A673 (cell line): ENCODE measurements around the gene CREB3L4. TPM values are rescaled to one million over a fixed set of nuclear protein-coding genes. Genes with fewer than 3 reads are reported as not detected.
A peak's percentile ranks its signal among the peaks of the same experiment; 100 is the strongest.

Experiments used
- Bru-seq: library from RNA; stranded (reverse); fragments of 400-500 nt; gene quantifications from one replicate; lab custom pipeline; 2021; lab: Mats Ljungman, UMichigan
- BruChase-seq, 2 experiments: library from RNA; stranded (reverse); fragments of 400-500 nt; gene quantifications; one replicate each; lab custom pipeline; 2021; lab: Mats Ljungman, UMichigan
- BruUV-seq: library from RNA; stranded (reverse); fragments of 400-500 nt; replicated peaks from 2 replicates; lab custom pipeline; 2021; lab: Mats Ljungman, UMichigan
- CTCF ChIA-PET: fragments of 300-600 bp; sonication (Branson Sonifier 250); formaldehyde crosslinking; loops from one replicate; lab custom pipeline; 2022; ENCODE audit warnings: antibody characterized with exemption; lab: Charles Lee
- POLR2A ChIA-PET: fragments of 300-600 bp; sonication (Branson Sonifier 250); formaldehyde crosslinking; loops from one replicate; lab custom pipeline; 2022; ENCODE audit warnings: antibody characterized with exemption; ENCODE audit not compliant: low non-redundant PET; lab: Charles Lee
- DNase-seq: peaks from one replicate; pipeline ENCODE4 v3.0.0-alpha.2; 2015; ENCODE audit warnings: low spot score
- H3K27ac ChIP-seq: fragments of 200-600 bp; sonication (generic); 2 replicates; pipeline ENCODE4 v1.5.1; 2016; ENCODE audit warnings: mixed run types, low read depth, mild to moderate bottlenecking, mixed read lengths, antibody characterized with exemption, low read length; ENCODE audit not compliant: poor library complexity, severe bottlenecking
- H3K27me3 ChIP-seq: fragments of 200-600 bp; sonication (generic); replicated peaks from 2 replicates; pipeline ENCODE4 v1.6.1; 2017; ENCODE audit warnings: mixed run types, low read depth, mild to moderate bottlenecking, mixed read lengths, antibody characterized with exemption, low read length; ENCODE audit not compliant: insufficient read depth, poor library complexity
- H3K36me3 ChIP-seq: fragments of 200-600 bp; sonication (generic); 2 replicates; pipeline ENCODE4 v1.6.1; 2016; ENCODE audit warnings: mixed run types, mild to moderate bottlenecking, mixed read lengths, antibody characterized with exemption, low read length; ENCODE audit not compliant: insufficient read depth, poor library complexity, severe bottlenecking
- H3K4me1 ChIP-seq: fragments of 200-600 bp; sonication (generic); 2 replicates; pipeline ENCODE4 v1.6.1; 2017; ENCODE audit warnings: mixed run types, mild to moderate bottlenecking, mixed read lengths, antibody characterized with exemption, low read length; ENCODE audit not compliant: insufficient read depth, poor library complexity, severe bottlenecking
- H3K4me3 ChIP-seq: fragments of 200-600 bp; sonication (generic); 2 replicates; pipeline ENCODE4 v1.5.1; 2016; ENCODE audit warnings: low read depth, mixed run types, mild to moderate bottlenecking, mixed read lengths, low read length; ENCODE audit not compliant: poor library complexity, severe bottlenecking
- H3K9me3 ChIP-seq: fragments of 200-600 bp; sonication (generic); 2 replicates; pipeline ENCODE4 v1.6.1; 2016; ENCODE audit warnings: mixed run types, low read depth, mild to moderate bottlenecking, mixed read lengths, antibody characterized with exemption, low read length; ENCODE audit not compliant: poor library complexity, severe bottlenecking
- EZH2 ChIP-seq: fragments of 200-600 bp; sonication (generic); IDR thresholded peaks from 2 replicates; pipeline ENCODE4 v1.6.1; 2017; ENCODE audit warnings: borderline replicate concordance, low read depth, mild to moderate bottlenecking, mixed read lengths, antibody characterized with exemption, low read length; ENCODE audit not compliant: poor library complexity, severe bottlenecking
- intact Hi-C: fragments of 100-400 bp; cut with micrococcal nuclease; formaldehyde crosslinking; loops from one replicate; pipeline ENCODE4 v1.10.0; 2022; ENCODE audit not compliant: unreplicated experiment
- long read RNA-seq: library from polyadenylated mRNA; stranded (forward); transcript quantifications from one replicate; pipeline ENCODE4 v2.0.0, GENCODE V29; 2022
- total RNA-seq: library from RNA; stranded (reverse); gene quantifications from 2 replicates; pipeline ENCODE4 v1.2.3, GENCODE V29; 2021
- TF ChIP-seq, protein P1 (sequence below): fragments of 300-800, 200-600 bp; sonication (generic); conservative IDR thresholded peaks from 2 replicates; pipeline ENCODE4 v1.5.1; 2017; ENCODE audit warnings: low read depth, mild to moderate bottlenecking, antibody characterized with exemption, low read length, moderate library complexity, mixed read lengths

Gene CREB3L4, protein sequence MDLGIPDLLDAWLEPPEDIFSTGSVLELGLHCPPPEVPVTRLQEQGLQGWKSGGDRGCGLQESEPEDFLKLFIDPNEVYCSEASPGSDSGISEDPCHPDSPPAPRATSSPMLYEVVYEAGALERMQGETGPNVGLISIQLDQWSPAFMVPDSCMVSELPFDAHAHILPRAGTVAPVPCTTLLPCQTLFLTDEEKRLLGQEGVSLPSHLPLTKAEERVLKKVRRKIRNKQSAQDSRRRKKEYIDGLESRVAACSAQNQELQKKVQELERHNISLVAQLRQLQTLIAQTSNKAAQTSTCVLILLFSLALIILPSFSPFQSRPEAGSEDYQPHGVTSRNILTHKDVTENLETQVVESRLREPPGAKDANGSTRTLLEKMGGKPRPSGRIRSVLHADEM
- total RNA-seq, result 8.7 and 14.4 TPM in 2 replicates
- percentile 51 among the genes with signal in this experiment for Bru-seq, nascent RNA
- BruChase-seq, experiment 1, labeled RNA remaining after a 2-hour chase, result percentile 47 among the genes with signal in this experiment
- percentile 51 among the genes with signal in this experiment for BruChase-seq, experiment 2, labeled RNA remaining after a 6-hour chase
- long read RNA-seq, partial matches to known transcripts, result 9 of 23 reads
- long read RNA-seq, other reads (novel, unspliced or antisense), result 7 of 23 reads

DNA sequence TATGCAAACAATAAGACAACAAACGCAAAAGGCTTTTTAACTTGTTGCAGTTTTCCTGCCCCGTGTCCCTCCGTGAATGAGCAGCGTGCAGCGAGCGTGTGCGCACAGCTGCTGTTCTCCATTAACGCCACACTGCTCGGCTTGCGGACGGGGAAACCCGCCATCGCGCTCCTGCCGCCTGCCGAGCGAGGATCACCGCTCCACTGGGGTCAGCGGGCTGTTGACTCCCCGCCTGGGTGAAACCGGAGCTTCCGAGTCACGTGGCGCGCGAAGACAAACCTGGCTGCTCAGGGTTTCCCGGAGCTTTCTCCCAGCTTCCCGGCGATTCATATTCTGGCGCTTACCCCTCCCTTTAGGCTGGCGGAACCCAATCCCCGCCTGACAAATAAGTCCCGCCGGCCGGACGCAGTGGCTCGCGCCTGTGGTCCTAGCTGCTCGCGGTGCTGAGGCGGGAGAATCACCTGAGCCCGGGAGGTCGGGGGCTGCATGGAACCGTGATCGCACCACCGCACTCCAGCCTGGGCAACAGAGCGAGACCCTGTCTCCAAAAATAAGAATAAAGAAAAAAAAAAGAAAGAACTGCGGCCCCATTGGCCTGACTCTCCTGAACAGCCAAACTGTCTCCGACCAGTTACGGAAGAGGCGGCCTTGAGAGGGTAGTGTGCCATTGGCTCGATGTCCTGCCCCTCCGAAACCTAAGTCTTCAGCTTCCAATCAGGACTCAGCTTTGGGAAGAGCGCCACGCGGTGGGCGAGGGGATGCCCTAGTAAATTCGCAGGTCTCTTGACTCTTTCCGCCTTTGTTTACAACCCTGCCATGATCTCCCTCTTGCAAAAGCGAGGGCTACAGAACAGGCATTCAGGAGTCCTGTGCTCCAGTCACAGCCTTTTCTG lies at the start of gene CREB3L4:
TSS of gene CREB3L4 (plus strand) at position 796 of the 893 bp plus-strand sequence. CDS start 624 bp downstream, outside the sequence.
- TSS peak; percentile 32 for BruUV-seq
- TF ChIP-seq, protein P1, sequence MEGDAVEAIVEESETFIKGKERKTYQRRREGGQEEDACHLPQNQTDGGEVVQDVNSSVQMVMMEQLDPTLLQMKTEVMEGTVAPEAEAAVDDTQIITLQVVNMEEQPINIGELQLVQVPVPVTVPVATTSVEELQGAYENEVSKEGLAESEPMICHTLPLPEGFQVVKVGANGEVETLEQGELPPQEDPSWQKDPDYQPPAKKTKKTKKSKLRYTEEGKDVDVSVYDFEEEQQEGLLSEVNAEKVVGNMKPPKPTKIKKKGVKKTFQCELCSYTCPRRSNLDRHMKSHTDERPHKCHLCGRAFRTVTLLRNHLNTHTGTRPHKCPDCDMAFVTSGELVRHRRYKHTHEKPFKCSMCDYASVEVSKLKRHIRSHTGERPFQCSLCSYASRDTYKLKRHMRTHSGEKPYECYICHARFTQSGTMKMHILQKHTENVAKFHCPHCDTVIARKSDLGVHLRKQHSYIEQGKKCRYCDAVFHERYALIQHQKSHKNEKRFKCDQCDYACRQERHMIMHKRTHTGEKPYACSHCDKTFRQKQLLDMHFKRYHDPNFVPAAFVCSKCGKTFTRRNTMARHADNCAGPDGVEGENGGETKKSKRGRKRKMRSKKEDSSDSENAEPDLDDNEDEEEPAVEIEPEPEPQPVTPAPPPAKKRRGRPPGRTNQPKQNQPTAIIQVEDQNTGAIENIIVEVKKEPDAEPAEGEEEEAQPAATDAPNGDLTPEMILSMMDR, result peak; percentile 61
- TF ChIP-seq EZH2, result no peak

DNA sequence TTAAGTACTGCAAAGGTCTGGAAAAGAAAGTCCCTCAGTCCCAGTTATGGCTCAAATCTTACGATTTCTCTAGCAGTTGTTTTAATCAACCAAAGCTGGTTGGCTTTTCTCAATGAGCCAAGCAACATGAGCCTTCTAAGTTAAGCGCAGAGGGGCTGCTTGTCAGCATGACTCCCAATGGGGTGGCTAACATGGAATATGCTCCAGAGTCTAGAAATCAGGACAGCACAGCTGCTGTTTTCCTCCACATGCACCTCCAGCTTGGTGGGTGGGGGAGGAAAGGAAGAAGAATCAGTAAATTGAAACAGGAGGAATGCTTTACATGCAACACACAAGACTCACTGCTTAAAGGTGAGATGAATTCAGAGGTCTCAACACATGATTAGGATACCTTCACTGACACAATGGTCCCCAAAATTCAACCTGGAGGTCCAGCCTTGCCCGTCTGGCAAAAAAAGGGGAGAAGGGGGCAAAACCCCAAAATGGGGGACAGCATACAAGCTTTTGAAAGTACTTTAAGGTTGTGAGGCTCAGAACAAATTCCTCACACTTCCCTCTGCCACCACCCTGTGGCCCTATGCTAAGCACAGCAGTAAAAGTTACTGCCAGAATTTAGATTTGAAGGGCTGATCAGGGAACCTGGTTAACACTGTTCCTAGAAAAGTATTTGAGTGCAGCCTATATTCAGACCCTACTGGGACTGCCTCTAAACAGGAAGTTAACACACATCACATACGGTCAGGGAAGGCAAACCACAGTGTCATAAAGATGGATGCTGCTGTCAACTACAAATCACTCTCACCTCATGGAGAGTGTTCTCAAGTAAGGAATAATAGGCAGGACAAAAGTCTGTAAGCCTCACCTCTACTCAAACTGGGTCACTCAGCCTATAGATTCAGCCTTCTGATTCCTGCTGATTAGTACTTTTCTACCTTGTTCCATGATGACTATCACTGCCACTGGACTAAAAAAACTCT lies 47.5 kb upstream of the CREB3L4 start:
- BruUV-seq, result no TSS peak
- intact Hi-C loops, result loop anchor here (2.0 to 5.0 kb wide), 2 partner anchors 67 to 98 kb away; partner anchors contain the start of gene RAB13
- TF ChIP-seq, protein P1, result peak; percentile 32; the same call in 1 of the 2 replicates
- no peak for TF ChIP-seq EZH2

More for the DNA sequence above, at the start of gene CREB3L4:
- Histone ChIP-seq H3K27ac (peak within 1 kb of the TSS; percentile 77), H3K36me3 (no peaks in the 10 kb centered on the region), H3K27me3 (no peaks in the 10 kb centered on the region), H3K4me1 (peaks cover 14% of the 10 kb centered on the region), H3K4me3 (peak within 1 kb of the TSS; percentile 55), H3K9me3 (no peaks in the 10 kb centered on the region)
- peak; percentile 99 for DNase-seq
- CTCF ChIA-PET, result interaction anchor here (0.5 to 1.0 kb wide), 4 partner anchors 10 to 158 kb away, joined by 3 read pairs; partner anchors contain the start of gene JTB
- POLR2A ChIA-PET, result interaction anchor here (0.7 to 1.1 kb wide), 3 partner anchors 17 to 306 kb away, joined by 3 to 8 read pairs (median 6); partner anchors contain the start of gene RPS27
- intact Hi-C loops, result no loop called here

More for the DNA sequence above, 47.5 kb upstream of the CREB3L4 start:
- H3K9me3 ChIP-seq, result no peaks in the 10 kb centered on the region
- peaks cover 27% of the 10 kb centered on the region for H3K4me1 ChIP-seq
- peak; percentile 37 for DNase-seq
- H3K27ac ChIP-seq, result peak overlapping the region; percentile 32
- H3K4me3 ChIP-seq, result peak overlapping the region; percentile 75
- no peaks in the 10 kb centered on the region for H3K27me3 ChIP-seq
- POLR2A ChIA-PET, result no interaction called here
- CTCF ChIA-PET, result interaction anchor here (0.6 to 1.0 kb wide), 2 partner anchors 93 to 161 kb away, joined by 3 to 4 read pairs; no protein-coding TSS in a partner anchor
- peaks cover 2% of the 10 kb centered on the region for H3K36me3 ChIP-seq
